HepG2 (cell line): ENCODE data around the gene ODC1. TPM values are rescaled to one million over a fixed set of nuclear protein-coding genes. Genes with fewer than 3 reads are reported as not detected.

Experiments used
- ARNTL ChIP-seq: sonication (generic); formaldehyde crosslinking; IDR thresholded peaks from 2 replicates; pipeline ENCODE4 v1.4.0; 2020; ENCODE audit warnings: mild to moderate bottlenecking, missing genetic modification reagents
- ELF1 ChIP-seq: sonication (generic); formaldehyde crosslinking; IDR thresholded peaks from 2 replicates; pipeline ENCODE4 v1.4.0; 2020; ENCODE audit warnings: missing genetic modification reagents
- KMT2A ChIP-seq: sonication (generic); formaldehyde crosslinking; IDR thresholded peaks from 2 replicates; pipeline ENCODE4 v1.4.0; 2020; ENCODE audit warnings: missing genetic modification reagents
- MAFG ChIP-seq: sonication (generic); formaldehyde crosslinking; IDR thresholded peaks from 2 replicates; pipeline ENCODE4 v1.5.1; 2020; ENCODE audit warnings: mild to moderate bottlenecking, missing genetic modification reagents
- PRPF4 ChIP-seq: fragments of 200-400 bp; formaldehyde crosslinking; IDR thresholded peaks from 2 replicates; pipeline ENCODE4 v1.6.1; 2016; ENCODE audit warnings: low read length, low read depth; ENCODE audit not compliant: poor library complexity, severe bottlenecking
- RBM39 ChIP-seq: fragments of 200-400 bp; formaldehyde crosslinking; IDR thresholded peaks from one replicate; pipeline ENCODE4 v1.6.1; 2018; ENCODE audit warnings: antibody characterized with exemption, mild to moderate bottlenecking, low read depth, low read length; ENCODE audit not compliant: poor library complexity, severe bottlenecking
- ZFP37 ChIP-seq: sonication (generic); formaldehyde crosslinking; IDR thresholded peaks from 2 replicates; pipeline ENCODE4 v1.4.0; 2020; ENCODE audit warnings: missing genetic modification reagents, borderline replicate concordance
- ZNF33A ChIP-seq: sonication (generic); formaldehyde crosslinking; IDR thresholded peaks from 2 replicates; pipeline ENCODE4 v1.5.1; 2020; ENCODE audit warnings: missing genetic modification reagents, mild to moderate bottlenecking, moderate library complexity, borderline replicate concordance
- ZNF432 ChIP-seq: sonication (generic); formaldehyde crosslinking; IDR thresholded peaks from 2 replicates; pipeline ENCODE4 v1.5.0; 2020; ENCODE audit warnings: missing genetic modification reagents, mild to moderate bottlenecking, borderline replicate concordance
- ZNF567 ChIP-seq: sonication (generic); formaldehyde crosslinking; IDR thresholded peaks from 2 replicates; pipeline ENCODE4 v1.8.1; 2023; ENCODE audit warnings: mild to moderate bottlenecking, missing genetic modification reagents, borderline replicate concordance
- ZNF709 ChIP-seq: sonication (generic); formaldehyde crosslinking; IDR thresholded peaks from 2 replicates; pipeline ENCODE4 v1.5.0; 2020; ENCODE audit warnings: mild to moderate bottlenecking, missing genetic modification reagents
- ZNF775 ChIP-seq: sonication (generic); formaldehyde crosslinking; IDR thresholded peaks from 2 replicates; pipeline ENCODE4 v1.4.0; 2020; ENCODE audit warnings: missing genetic modification reagents, mild to moderate bottlenecking, moderate library complexity, borderline replicate concordance
- ZSCAN31 ChIP-seq: sonication (generic); formaldehyde crosslinking; IDR thresholded peaks from 2 replicates; pipeline ENCODE4 v1.5.0; 2020; ENCODE audit warnings: low read depth, mild to moderate bottlenecking, missing genetic modification reagents
- polyA plus RNA-seq, 8 experiments: library from polyadenylated mRNA; depleted of rRNA in 3 of 8; stranded (reverse) in 7 of 8; unstranded in 1 of 8; fragments of >200 nt; fragmentation: Illumina TruSeq in 4 of 8; extraction: Trizol in 4 of 8; gene quantifications; 2 replicates each; pipeline versions ENCODE4 v1.2.1 to v1.2.3, GENCODE V29; 2011 to 2016; ENCODE audit warnings: low read depth in 4 of 8, missing spikeins in 1 of 8, mixed read lengths in 1 of 8; ENCODE audit not compliant: insufficient read depth in 1 of 8
- total RNA-seq, 5 experiments: library from RNA; depleted of rRNA; stranded (reverse); fragments of >200 nt; fragmentation: Illumina TruSeq; extraction: Trizol; gene quantifications; 2 replicates each; pipeline ENCODE4 v1.2.3, GENCODE V29; 2016; ENCODE audit warnings: low read depth in 1 of 5
- TF ChIP-seq, protein P1 (sequence below): IDR thresholded peaks from 2 replicates; pipeline ENCODE4 v1.6.1; 2016; ENCODE audit warnings: low read depth
- TF ChIP-seq, protein P2 (sequence below): sonication (generic); formaldehyde crosslinking; IDR thresholded peaks from 2 replicates; pipeline ENCODE4 v1.4.0; 2020; ENCODE audit warnings: mild to moderate bottlenecking, missing genetic modification reagents
- TF ChIP-seq, protein P3 (sequence below): sonication (generic); formaldehyde crosslinking; IDR thresholded peaks from 2 replicates; pipeline ENCODE4 v1.8.0; 2022; ENCODE audit warnings: mild to moderate bottlenecking, missing genetic modification reagents, borderline replicate concordance
- TF ChIP-seq, protein P4 (sequence below): sonication (generic); formaldehyde crosslinking; IDR thresholded peaks from 2 replicates; pipeline ENCODE4 v1.4.0; 2020; ENCODE audit warnings: missing genetic modification reagents, mild to moderate bottlenecking, borderline replicate concordance
- TF ChIP-seq, protein P5 (sequence below): sonication (generic); formaldehyde crosslinking; conservative IDR thresholded peaks from 2 replicates; pipeline ENCODE4 v1.4.0; 2020; ENCODE audit warnings: missing genetic modification reagents

The ODC1 gene
- total and polyA plus RNA-seq, 2 of the 13 experiments (the other 11 are each of a cell fraction or from before 2014, with no cell fraction given), result 142 to 371 TPM

DNA sequence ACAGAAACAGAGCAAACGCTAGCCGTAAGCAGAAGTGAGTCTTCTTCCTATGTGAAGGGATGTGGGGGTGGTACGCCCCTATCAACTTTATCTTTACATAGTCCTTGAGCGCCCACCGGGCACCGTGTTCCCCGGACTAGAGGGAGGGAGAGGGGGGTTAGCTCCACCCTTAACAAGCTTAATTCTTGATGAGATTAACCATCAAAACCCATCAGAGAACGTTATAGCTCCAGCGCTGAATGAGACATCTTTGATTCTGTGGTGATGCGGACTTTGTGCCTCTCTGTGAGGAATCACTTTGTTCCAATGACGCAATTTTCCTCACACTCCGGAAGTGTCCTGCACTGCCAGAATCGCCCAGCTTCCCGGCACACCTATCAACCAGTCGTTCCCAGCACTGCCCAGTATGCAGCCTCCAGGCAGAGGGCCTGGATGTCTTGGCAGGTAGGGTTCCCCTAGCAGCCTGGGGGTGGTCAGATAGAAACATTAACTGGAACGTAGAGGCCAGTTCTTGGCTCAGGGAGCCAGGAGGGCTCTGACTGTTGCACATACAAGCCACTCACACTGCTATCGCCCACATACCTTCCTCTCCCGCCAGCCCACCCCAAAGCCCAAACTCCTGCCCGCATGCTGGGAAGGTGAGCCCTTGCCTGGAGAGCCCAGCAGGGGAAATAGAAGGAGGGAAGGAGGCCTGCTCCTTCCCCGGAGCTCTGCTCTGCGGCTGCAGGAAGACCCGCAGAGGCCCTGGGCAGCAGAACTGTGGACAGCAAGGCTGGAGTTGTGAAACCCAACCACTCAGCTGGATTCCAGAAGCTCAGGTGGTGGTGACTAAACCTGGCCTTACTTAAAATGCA lies 1.9 kb upstream of the ODC1 start (continued):
- TF ChIP-seq, protein P1, sequence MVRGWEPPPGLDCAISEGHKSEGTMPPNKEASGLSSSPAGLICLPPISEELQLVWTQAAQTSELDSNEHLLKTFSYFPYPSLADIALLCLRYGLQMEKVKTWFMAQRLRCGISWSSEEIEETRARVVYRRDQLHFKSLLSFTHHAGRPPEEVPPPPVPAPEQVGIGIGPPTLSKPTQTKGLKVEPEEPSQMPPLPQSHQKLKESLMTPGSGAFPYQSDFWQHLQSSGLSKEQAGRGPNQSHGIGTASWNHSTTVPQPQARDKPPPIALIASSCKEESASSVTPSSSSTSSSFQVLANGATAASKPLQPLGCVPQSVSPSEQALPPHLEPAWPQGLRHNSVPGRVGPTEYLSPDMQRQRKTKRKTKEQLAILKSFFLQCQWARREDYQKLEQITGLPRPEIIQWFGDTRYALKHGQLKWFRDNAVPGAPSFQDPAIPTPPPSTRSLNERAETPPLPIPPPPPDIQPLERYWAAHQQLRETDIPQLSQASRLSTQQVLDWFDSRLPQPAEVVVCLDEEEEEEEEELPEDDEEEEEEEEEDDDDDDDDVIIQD (CRISPR knock-in tag), result peak; percentile 83
- TF ChIP-seq ZNF432 (CRISPR knock-in tag) (no peak), ZNF775 (no peak), ZNF567 (CRISPR knock-in tag) (no peak; the same call in 1 of the 2 replicates), KMT2A (CRISPR knock-in tag) (peak; percentile 80), PRPF4 (no peak), ZNF33A (CRISPR knock-in tag) (0 out of 2 replicates have a peak, but pooled peaks have one; percentile 29), ZNF709 (CRISPR knock-in tag) (no peak; the same call in none of the 2 replicates), ARNTL (CRISPR knock-in tag) (peak; percentile 86), ELF1 (CRISPR knock-in tag) (peak; percentile 97), ZFP37 (no peak), RBM39 (no peak), ZSCAN31 (0 out of 2 replicates have a peak, but pooled peaks have one; percentile 50), MAFG (CRISPR knock-in tag) (no peak)
- TF ChIP-seq, protein P2, sequence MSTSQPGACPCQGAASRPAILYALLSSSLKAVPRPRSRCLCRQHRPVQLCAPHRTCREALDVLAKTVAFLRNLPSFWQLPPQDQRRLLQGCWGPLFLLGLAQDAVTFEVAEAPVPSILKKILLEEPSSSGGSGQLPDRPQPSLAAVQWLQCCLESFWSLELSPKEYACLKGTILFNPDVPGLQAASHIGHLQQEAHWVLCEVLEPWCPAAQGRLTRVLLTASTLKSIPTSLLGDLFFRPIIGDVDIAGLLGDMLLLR (CRISPR knock-in tag), result no peak
- TF ChIP-seq, protein P3, sequence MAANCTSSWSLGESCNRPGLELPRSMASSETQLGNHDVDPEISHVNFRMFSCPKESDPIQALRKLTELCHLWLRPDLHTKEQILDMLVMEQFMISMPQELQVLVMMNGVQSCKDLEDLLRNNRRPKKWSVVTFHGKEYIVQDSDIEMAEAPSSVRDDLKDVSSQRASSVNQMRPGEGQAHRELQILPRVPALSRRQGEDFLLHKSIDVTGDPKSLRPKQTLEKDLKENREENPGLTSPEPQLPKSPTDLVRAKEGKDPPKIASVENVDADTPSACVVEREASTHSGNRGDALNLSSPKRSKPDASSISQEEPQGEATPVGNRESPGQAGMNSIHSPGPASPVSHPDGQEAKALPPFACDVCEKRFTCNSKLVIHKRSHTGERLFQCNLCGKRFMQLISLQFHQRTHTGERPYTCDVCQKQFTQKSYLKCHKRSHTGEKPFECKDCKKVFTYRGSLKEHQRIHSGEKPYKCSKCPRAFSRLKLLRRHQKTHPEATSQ (CRISPR knock-in tag), result peak; percentile 28; the same call in 1 of the 2 replicates
- TF ChIP-seq, protein P4, sequence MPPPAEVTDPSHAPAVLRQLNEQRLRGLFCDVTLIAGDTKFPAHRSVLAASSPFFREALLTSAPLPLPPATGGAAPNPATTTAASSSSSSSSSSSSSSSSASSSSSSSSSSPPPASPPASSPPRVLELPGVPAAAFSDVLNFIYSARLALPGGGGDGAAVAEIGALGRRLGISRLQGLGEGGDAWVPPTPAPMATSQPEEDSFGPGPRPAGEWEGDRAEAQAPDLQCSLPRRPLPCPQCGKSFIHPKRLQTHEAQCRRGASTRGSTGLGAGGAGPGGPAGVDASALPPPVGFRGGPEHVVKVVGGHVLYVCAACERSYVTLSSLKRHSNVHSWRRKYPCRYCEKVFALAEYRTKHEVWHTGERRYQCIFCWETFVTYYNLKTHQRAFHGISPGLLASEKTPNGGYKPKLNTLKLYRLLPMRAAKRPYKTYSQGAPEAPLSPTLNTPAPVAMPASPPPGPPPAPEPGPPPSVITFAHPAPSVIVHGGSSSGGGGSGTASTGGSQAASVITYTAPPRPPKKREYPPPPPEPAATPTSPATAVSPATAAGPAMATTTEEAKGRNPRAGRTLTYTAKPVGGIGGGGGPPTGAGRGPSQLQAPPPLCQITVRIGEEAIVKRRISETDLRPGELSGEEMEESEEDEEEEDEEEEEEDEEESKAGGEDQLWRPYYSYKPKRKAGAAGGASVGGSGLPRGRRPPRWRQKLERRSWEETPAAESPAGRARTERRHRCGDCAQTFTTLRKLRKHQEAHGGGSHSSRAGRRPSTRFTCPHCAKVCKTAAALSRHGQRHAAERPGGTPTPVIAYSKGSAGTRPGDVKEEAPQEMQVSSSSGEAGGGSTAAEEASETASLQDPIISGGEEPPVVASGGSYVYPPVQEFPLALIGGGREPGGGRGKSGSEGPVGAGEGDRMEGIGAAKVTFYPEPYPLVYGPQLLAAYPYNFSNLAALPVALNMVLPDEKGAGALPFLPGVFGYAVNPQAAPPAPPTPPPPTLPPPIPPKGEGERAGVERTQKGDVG (CRISPR knock-in tag), result no peak
- TF ChIP-seq, protein P5, sequence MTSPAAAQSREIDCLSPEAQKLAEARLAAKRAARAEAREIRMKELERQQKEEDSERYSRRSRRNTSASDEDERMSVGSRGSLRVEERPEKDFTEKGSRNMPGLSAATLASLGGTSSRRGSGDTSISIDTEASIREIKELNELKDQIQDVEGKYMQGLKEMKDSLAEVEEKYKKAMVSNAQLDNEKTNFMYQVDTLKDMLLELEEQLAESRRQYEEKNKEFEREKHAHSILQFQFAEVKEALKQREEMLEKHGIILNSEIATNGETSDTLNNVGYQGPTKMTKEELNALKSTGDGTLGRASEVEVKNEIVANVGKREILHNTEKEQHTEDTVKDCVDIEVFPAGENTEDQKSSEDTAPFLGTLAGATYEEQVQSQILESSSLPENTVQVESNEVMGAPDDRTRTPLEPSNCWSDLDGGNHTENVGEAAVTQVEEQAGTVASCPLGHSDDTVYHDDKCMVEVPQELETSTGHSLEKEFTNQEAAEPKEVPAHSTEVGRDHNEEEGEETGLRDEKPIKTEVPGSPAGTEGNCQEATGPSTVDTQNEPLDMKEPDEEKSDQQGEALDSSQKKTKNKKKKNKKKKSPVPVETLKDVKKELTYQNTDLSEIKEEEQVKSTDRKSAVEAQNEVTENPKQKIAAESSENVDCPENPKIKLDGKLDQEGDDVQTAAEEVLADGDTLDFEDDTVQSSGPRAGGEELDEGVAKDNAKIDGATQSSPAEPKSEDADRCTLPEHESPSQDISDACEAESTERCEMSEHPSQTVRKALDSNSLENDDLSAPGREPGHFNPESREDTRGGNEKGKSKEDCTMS (CRISPR knock-in tag), result no peak; the same call in 1 of the 2 replicates
